Activated T-cell treated with anti-CD3 and anti-CD28 coated beads, Interleukin-2, amount 50 U/mL, for 72 hours (primary cell): ENCODE data around the gene ZNF784. TPM values are rescaled to one million over a fixed set of nuclear protein-coding genes. Genes with fewer than 3 reads are reported as not detected.

Experiments used
- ATAC-seq, 2 donors: fragments of 150-1000 bp; cut with Tn5 transposase; replicated peaks in 1 of 2; 2 replicates each; pipeline ENCODE4 v1.10.0; 2021; ENCODE audit warnings: moderate library complexity in 2 of 2, mild to moderate bottlenecking in 1 of 2
- DNase-seq, 2 donors: peaks; one replicate each; pipeline ENCODE4 v3.0.0; 2021 to 2022; ENCODE audit warnings: mixed read lengths in 1 of 2
- H3K27ac Mint-ChIP-seq: one replicate; pipeline ENCODE4 v1.8.0; 2022; ENCODE audit warnings: mild to moderate bottlenecking, moderate library complexity, mixed read lengths
- H3K27me3 Mint-ChIP-seq: one replicate; pipeline ENCODE4 v1.8.0; 2022; ENCODE audit warnings: low read depth, mixed read lengths
- H3K36me3 Mint-ChIP-seq, 2 donors: one replicate each; pipeline ENCODE4 v1.8.0; 2022; ENCODE audit warnings: mixed read lengths in 2 of 2, mild to moderate bottlenecking in 1 of 2; ENCODE audit not compliant: insufficient read depth in 2 of 2
- H3K4me1 Mint-ChIP-seq: one replicate; pipeline ENCODE4 v1.8.0; 2022; ENCODE audit warnings: low read depth, mixed read lengths
- H3K4me3 Mint-ChIP-seq, 2 donors: one replicate each; pipeline ENCODE4 v1.8.0; 2022; ENCODE audit warnings: mild to moderate bottlenecking in 2 of 2, mixed read lengths in 2 of 2, moderate library complexity in 2 of 2
- H3K9me3 Mint-ChIP-seq, 2 donors: one replicate each; pipeline ENCODE4 v1.8.0; 2022; ENCODE audit warnings: mixed read lengths in 2 of 2
- total RNA-seq, 2 donors: library from RNA; stranded (reverse); gene quantifications; one replicate each; pipeline ENCODE4 v1.2.3, GENCODE V29; 2022

The ZNF784 gene
- total RNA-seq, result 1 to 10 TPM; 4.3 to 6.9 TPM

- Mint-ChIP-seq H3K4me3 (peak within 1 kb of the TSS; percentile 85 to 88), H3K4me1 (peaks cover 52% of the 10 kb centered on the region), H3K9me3 (no peaks in the 10 kb centered on the region), H3K27me3 (peaks cover 6% of the 10 kb centered on the region), H3K27ac (peak within 1 kb of the TSS; percentile 97), H3K36me3 (peaks cover 0 to 8% of the 10 kb centered on the region in 2 donors)
- DNase-seq (peak; percentile 92 to 96), ATAC-seq (peak; percentile 67 to 72)
Observed at GRCh38 chr19:55624109-55625003, at the start of gene ZNF784. ZNF784 (minus strand) TSS chr19:55624566; CDS start chr19:55624561, 5 bp downstream.

- H3K36me3 Mint-ChIP-seq, result peaks cover 8 to 19% of the 10 kb centered on the region in 2 donors
- H3K27ac Mint-ChIP-seq, result peak overlapping the region; percentile 82
- no peak for ATAC-seq
- DNase-seq, result no peak
- H3K4me1 Mint-ChIP-seq, result peaks cover 44% of the 10 kb centered on the region
- no peaks in the 10 kb centered on the region for H3K27me3 Mint-ChIP-seq
- H3K9me3 Mint-ChIP-seq, result no peaks in the 10 kb centered on the region
- H3K4me3 Mint-ChIP-seq, result peak overlapping the region in 1 of 2 donors; percentile 14
Observed at GRCh38 chr19:55673889-55674288, 49.5 kb upstream of the ZNF784 start.

GRCh38 chr19:55673465-55673864 lies 49.1 kb upstream of the ZNF784 start:
- peaks cover 8 to 17% of the 10 kb centered on the region in 2 donors for H3K36me3 Mint-ChIP-seq
- H3K4me3 Mint-ChIP-seq, result peak overlapping the region in 1 of 2 donors; percentile 14
- no peaks in the 10 kb centered on the region for H3K9me3 Mint-ChIP-seq
- ATAC-seq (no peak), DNase-seq (no peak)
- H3K4me1 Mint-ChIP-seq, result peaks cover 40% of the 10 kb centered on the region
- peak overlapping the region; percentile 82 for H3K27ac Mint-ChIP-seq
- no peaks in the 10 kb centered on the region for H3K27me3 Mint-ChIP-seq

- Mint-ChIP-seq H3K27ac (peak overlapping the region; percentile 27), H3K4me3 (no peak overlapping the region), H3K36me3 (peaks cover 5 to 21% of the 10 kb centered on the region in 2 donors), H3K9me3 (no peaks in the 10 kb centered on the region), H3K27me3 (no peaks in the 10 kb centered on the region), H3K4me1 (peaks cover 30% of the 10 kb centered on the region)
- no peak for ATAC-seq
- no peak for DNase-seq
Observed at GRCh38 chr19:55672418-55672817, 48.1 kb upstream of the ZNF784 start.

DNA sequence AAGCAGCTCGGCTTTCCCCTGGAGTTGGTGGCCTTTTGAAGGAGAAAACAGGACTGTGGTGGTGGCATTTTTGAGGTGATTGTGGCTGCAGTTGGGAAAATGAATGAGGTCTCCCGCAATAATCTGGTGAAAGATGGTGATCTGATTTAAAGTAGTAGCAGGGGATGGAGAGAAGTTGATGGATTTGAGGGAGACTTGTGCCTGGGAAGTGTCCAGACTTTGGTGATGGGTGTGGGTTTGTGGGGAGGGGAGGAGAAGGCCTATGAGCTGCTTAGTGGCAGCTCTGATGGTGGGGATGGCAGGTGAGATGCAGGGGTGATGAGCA lies 46.6 kb upstream of the ZNF784 start:
- peaks cover 18% of the 10 kb centered on the region for H3K4me1 Mint-ChIP-seq

DNA sequence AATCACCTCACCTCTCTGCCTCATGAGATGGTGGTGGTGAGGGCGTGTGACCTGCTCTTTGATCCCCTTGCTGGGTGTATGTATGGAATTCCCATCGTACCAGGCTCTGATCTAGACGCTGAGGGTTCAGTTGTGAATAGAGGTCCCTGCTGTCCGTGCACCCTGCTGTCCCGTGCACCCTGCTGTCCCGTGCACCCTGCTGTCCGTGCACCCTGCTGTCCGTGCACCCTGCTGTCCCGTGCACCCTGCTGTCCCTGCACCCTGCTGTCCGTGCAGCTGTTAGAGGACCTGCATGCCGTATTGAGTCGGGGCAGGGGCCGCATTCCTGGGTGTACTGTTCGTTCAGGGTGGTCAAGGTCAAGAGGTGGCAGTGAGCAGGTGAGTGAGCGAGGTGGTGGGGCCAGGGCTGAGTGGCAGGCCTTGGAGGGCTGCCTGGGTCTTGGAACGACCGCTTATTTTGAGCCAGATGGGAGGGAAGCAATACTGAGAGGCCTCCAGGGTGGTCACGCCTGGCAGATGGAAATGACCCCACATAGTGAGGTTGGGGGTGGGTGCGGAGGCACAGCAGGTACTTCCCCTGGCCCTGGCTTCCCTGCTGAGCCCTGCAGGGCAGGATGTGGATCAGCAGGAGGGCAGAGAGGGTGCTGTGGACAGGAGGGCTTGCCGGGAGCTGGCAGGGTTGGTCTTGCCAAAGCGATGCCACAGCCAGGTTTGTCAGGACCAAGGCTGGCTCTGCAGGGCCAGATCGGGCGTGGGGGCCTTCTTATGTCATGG lies 46.1 kb upstream of the ZNF784 start:
- ATAC-seq (no peak), DNase-seq (peak in 1 of 2 donors; percentile 36)
- no peaks in the 10 kb centered on the region for H3K9me3 Mint-ChIP-seq
- H3K4me3 Mint-ChIP-seq, result no peak overlapping the region
- peaks cover 18% of the 10 kb centered on the region for H3K4me1 Mint-ChIP-seq
- peaks cover 3 to 17% of the 10 kb centered on the region in 2 donors for H3K36me3 Mint-ChIP-seq
- H3K27me3 Mint-ChIP-seq, result no peaks in the 10 kb centered on the region
- no peak overlapping the region for H3K27ac Mint-ChIP-seq

More for the DNA sequence above, 46.6 kb upstream of the ZNF784 start:
- Mint-ChIP-seq H3K9me3 (no peaks in the 10 kb centered on the region), H3K4me3 (no peak overlapping the region), H3K36me3 (peaks cover 4 to 21% of the 10 kb centered on the region in 2 donors), H3K27me3 (no peaks in the 10 kb centered on the region), H3K27ac (no peak overlapping the region)
- DNase-seq, result no peak
- ATAC-seq, result no peak

GRCh38 chr19:55669418-55670279 lies 45.3 kb upstream of the ZNF784 start:
- no peak for DNase-seq
- Mint-ChIP-seq H3K36me3 (peaks cover 4 to 18% of the 10 kb centered on the region in 2 donors), H3K9me3 (no peaks in the 10 kb centered on the region), H3K4me3 (no peak overlapping the region), H3K27ac (no peak overlapping the region), H3K27me3 (no peaks in the 10 kb centered on the region), H3K4me1 (peaks cover 18% of the 10 kb centered on the region)
- peak in 1 of 2 donors; percentile 10 for ATAC-seq

GRCh38 chr19:55668603-55669348 lies 44.4 kb upstream of the ZNF784 start:
- ATAC-seq (no peak), DNase-seq (no peak)
- Mint-ChIP-seq H3K27ac (no peak overlapping the region), H3K4me1 (peaks cover 17% of the 10 kb centered on the region), H3K27me3 (no peaks in the 10 kb centered on the region), H3K4me3 (no peak overlapping the region), H3K9me3 (no peaks in the 10 kb centered on the region), H3K36me3 (peaks cover 4 to 17% of the 10 kb centered on the region in 2 donors)

- no peak overlapping the region for H3K4me3 Mint-ChIP-seq
- no peak for ATAC-seq
- H3K27me3 Mint-ChIP-seq, result no peaks in the 10 kb centered on the region
- DNase-seq, result no peak
- no peaks in the 10 kb centered on the region for H3K9me3 Mint-ChIP-seq
- peaks cover 15% of the 10 kb centered on the region for H3K4me1 Mint-ChIP-seq
- no peak overlapping the region for H3K27ac Mint-ChIP-seq
- H3K36me3 Mint-ChIP-seq, result peaks cover 7 to 25% of the 10 kb centered on the region in 2 donors
Observed at GRCh38 chr19:55667958-55668357, 43.6 kb upstream of the ZNF784 start.

- no peak overlapping the region for H3K4me3 Mint-ChIP-seq
- ATAC-seq, result no peak
- H3K27ac Mint-ChIP-seq, result no peak overlapping the region
- DNase-seq, result no peak
- peaks cover 19% of the 10 kb centered on the region for H3K4me1 Mint-ChIP-seq
- peaks cover 11 to 28% of the 10 kb centered on the region in 2 donors for H3K36me3 Mint-ChIP-seq
- no peaks in the 10 kb centered on the region for H3K27me3 Mint-ChIP-seq
- H3K9me3 Mint-ChIP-seq, result no peaks in the 10 kb centered on the region
Observed at GRCh38 chr19:55667511-55667910, 43.1 kb upstream of the ZNF784 start.

DNA sequence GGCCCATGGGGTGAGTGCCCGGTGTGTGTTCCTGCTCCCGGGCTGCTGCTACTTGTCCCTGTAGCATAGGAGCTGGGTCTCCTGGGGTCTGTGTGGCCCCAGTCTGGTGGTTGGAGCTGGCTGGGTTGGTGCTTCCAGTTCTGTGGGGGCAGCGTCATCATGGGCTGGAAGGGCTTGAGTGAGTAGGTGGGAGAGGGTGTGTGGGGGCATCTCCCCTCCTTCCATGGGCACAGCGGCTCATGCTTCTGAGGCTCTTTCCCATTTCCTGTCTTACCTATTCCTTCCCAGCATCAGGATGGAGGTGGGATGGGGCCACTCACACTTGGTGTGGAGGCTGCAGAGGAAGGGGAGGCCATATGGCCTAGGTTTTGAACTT lies 42.6 kb upstream of the ZNF784 start:
- Mint-ChIP-seq H3K4me3 (no peak overlapping the region), H3K9me3 (no peaks in the 10 kb centered on the region), H3K27ac (no peak overlapping the region), H3K36me3 (peaks cover 13 to 27% of the 10 kb centered on the region in 2 donors), H3K27me3 (no peaks in the 10 kb centered on the region), H3K4me1 (peaks cover 20% of the 10 kb centered on the region)
- DNase-seq, result no peak
- ATAC-seq, result no peak

DNA sequence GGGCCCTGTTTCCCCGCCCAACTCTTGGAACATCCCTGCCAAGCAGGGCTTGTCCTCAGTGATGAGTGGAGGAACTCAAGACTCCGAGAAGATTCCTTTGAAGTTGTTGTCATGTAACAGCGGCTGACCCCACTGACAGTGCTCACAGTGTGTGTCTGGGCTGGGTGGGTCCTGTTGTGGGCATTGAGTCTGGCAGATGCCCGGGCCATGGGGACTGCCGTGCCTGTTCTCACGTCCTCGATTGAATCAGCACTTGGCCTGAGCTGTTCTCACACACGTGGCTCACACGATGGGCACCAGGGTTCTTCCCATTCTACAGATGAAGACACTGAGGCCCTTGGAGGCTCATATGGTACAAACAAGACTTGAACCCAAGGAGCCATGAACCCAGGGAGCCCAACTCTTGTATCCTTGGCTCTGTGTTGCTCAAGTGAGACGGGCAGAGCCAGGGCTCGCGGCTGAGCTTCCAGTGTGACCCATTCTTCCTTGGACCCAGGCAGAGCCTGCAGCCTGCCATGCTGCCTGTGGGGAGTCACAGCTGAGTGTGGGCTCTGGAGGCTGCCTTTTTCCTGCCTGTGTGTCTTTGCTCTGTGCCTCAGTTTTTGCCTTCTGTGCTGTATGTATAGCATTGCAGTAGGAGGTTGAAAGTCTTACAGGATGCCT lies 42.1 kb upstream of the ZNF784 start:
- DNase-seq, result no peak
- Mint-ChIP-seq H3K9me3 (no peaks in the 10 kb centered on the region), H3K4me1 (peaks cover 25% of the 10 kb centered on the region), H3K27ac (no peak overlapping the region), H3K27me3 (no peaks in the 10 kb centered on the region), H3K4me3 (no peak overlapping the region), H3K36me3 (peaks cover 15 to 31% of the 10 kb centered on the region in 2 donors)
- ATAC-seq, result no peak
